H1 (cell line): ENCODE results near the gene VSTM4. TPM values are rescaled to one million over a fixed set of nuclear protein-coding genes. Genes with fewer than 3 reads are reported as not detected.

Experiments used
- CHD2 ChIP-seq: IDR thresholded peaks from 2 replicates; pipeline ENCODE4 v1.6.1; 2012; ENCODE audit warnings: low read length, improper control_type of control experiment
- CHD7 ChIP-seq: fragments of 300-600 bp; sonication (generic); IDR thresholded peaks from 2 replicates; pipeline ENCODE4 v1.7.1; 2012; ENCODE audit warnings: low read length, moderate library complexity, mild to moderate bottlenecking, inconsistent platforms; ENCODE audit not compliant: insufficient replicate concordance
- CTCF ChIP-seq, 3 experiments: IDR thresholded peaks; 1 replicate in 2 of 3; 2 replicates in 1 of 3; pipeline versions ENCODE4 v1.5.1 to v1.6.1; 2011; ENCODE audit warnings: low read length in 3 of 3, mild to moderate bottlenecking in 3 of 3, inconsistent platforms in 2 of 3, low read depth in 1 of 3, moderate library complexity in 1 of 3; ENCODE audit not compliant: insufficient read depth in 1 of 3; ENCODE audit errors: control extremely low read depth in 1 of 3
- USF2 ChIP-seq: IDR thresholded peaks from 2 replicates; pipeline ENCODE4 v1.6.1; 2011; ENCODE audit warnings: low read length, improper control_type of control experiment
- polyA plus RNA-seq, 7 experiments: library from polyadenylated mRNA; depleted of rRNA in 3 of 7; stranded (reverse) in 5 of 7; unstranded in 2 of 7; fragments of >200 nt in 5 of 7; fragments of 200-250 nt in 2 of 7; gene quantifications; 1 replicate in 5 of 7; 2 replicates in 1 of 7; 4 replicates in 1 of 7; pipeline versions ENCODE4 v1.2.1 to v1.2.3, GENCODE V29; 2011 to 2013; ENCODE audit warnings: missing spikeins in 2 of 7, mixed read lengths in 2 of 7
- total RNA-seq: library from RNA; stranded (reverse); fragmentation: NEBNext Ultra II Directional; extraction: Animal tissue kit (Norgen Biotek cat#: 25700); gene quantifications from 2 replicates; pipeline ENCODE4 v1.2.1, GENCODE V29; 2021

Gene VSTM4
- total and polyA plus RNA-seq, 2 of the 8 experiments (the other 6 are each of a cell fraction or from before 2014, with no cell fraction given), result 0.48 to 0.73 TPM

GRCh38 chr10:49024484-49024883 is 90.8 kb downstream of the VSTM4 start (continued):
- no peak for TF ChIP-seq CHD7
- TF ChIP-seq CTCF (IDR thresholded peaks at IDR 0.05; ENCODE audit: control extremely low read depth in 1 of 3, insufficient read depth in 1 of 3, low read depth in 1 of 3, low read length in 3 of 3), result no peak
- no peak for TF ChIP-seq CHD2
- TF ChIP-seq USF2, result no peak
